HG03354 (cell line): ENCODE results near the gene DTD1.
A peak's percentile ranks its signal among the peaks of the same experiment; 100 is the strongest.
"Not testable (repeated sequence)": the region's sequence is repeated elsewhere in the genome, so short reads cannot be mapped to it uniquely, and the experiment has no call there.

Experiments
- ATAC-seq: cut with Tn5 transposase; IDR thresholded peaks from one replicate; pipeline ENCODE4 v1.9.1; 2021; ENCODE audit warnings: mild to moderate bottlenecking; ENCODE audit not compliant: unreplicated experiment, poor library complexity, severe bottlenecking

DTD1 gene

GRCh38 chr20:18729231-18729825 lies 141.5 kb downstream of the DTD1 start:
- peak; percentile 2 for ATAC-seq

GRCh38 chr20:18731940-18732339 lies 144.1 kb downstream of the DTD1 start:
- no peak for ATAC-seq

GRCh38 chr20:18734525-18735189 lies 146.8 kb downstream of the DTD1 start:
- no peak for ATAC-seq

- ATAC-seq: no peak
Measured at GRCh38 chr20:18737140-18737539, 149.3 kb downstream of the DTD1 start.

- ATAC-seq: no peak
Measured at GRCh38 chr20:18738055-18738454, 150.2 kb downstream of the DTD1 start.

- ATAC-seq: no peak
Measured at GRCh38 chr20:18738888-18739287, 151.0 kb downstream of the DTD1 start.

- no peak for ATAC-seq
Measured at GRCh38 chr20:18739751-18740166, 151.9 kb downstream of the DTD1 start.

GRCh38 chr20:18740726-18741125 lies 152.9 kb downstream of the DTD1 start:
- ATAC-seq: no peak

- no peak for ATAC-seq
Measured at GRCh38 chr20:18742841-18743240, 155.0 kb downstream of the DTD1 start.

- no peak for ATAC-seq
Measured at GRCh38 chr20:18743665-18744440, 156.0 kb downstream of the DTD1 start.

GRCh38 chr20:18747090-18747489 lies 159.2 kb downstream of the DTD1 start:
- ATAC-seq: no peak

GRCh38 chr20:18748987-18749386 lies 161.1 kb downstream of the DTD1 start:
- ATAC-seq: no peak

GRCh38 chr20:18749528-18749927 lies 161.7 kb downstream of the DTD1 start:
- no peak for ATAC-seq

GRCh38 chr20:18750735-18751134 lies 162.9 kb downstream of the DTD1 start:
- ATAC-seq: no peak

GRCh38 chr20:18754030-18754652 lies 166.3 kb downstream of the DTD1 start:
- ATAC-seq: peak; percentile 99

GRCh38 chr20:18754653-18755045 lies 166.8 kb downstream of the DTD1 start:
- no peak for ATAC-seq

GRCh38 chr20:18760852-18761251 lies 173.0 kb downstream of the DTD1 start:
- ATAC-seq: not testable (repeated sequence)

GRCh38 chr20:18767676-18768075 lies 179.8 kb downstream of the DTD1 start:
- ATAC-seq: no peak

GRCh38 chr20:18773566-18773965 lies 185.7 kb downstream of the DTD1 start:
- ATAC-seq: no peak

- no peak for ATAC-seq
Measured at GRCh38 chr20:18774207-18774606, 186.4 kb downstream of the DTD1 start.
